Vagina (tissue), 2 donors: ENCODE data around the gene WDR12. TPM values are rescaled to one million over a fixed set of nuclear protein-coding genes. Genes with fewer than 3 reads are reported as not detected.

ENCODE experiments used
- DNase-seq, 2 donors: peaks; one replicate each; pipeline ENCODE4 v3.0.0-alpha.2; 2017; ENCODE audit errors: extremely low spot score in 2 of 2
- H3K27ac ChIP-seq: fragments of 200-600 bp; sonication (generic); one replicate; pipeline ENCODE4 v1.5.1; 2019
- H3K27me3 ChIP-seq: fragments of 200-600 bp; sonication (generic); one replicate; pipeline ENCODE4 v1.5.1; 2019
- H3K36me3 ChIP-seq, 2 donors: fragments of 200-600 bp; sonication (generic); one replicate each; pipeline ENCODE4 v1.5.1; 2017 to 2019
- H3K4me1 ChIP-seq: fragments of 200-600 bp; sonication (generic); one replicate; pipeline ENCODE4 v1.5.1; 2019
- H3K4me3 ChIP-seq, 2 donors: fragments of 200-600 bp; sonication (generic); 1 replicate in 1 of 2; 2 replicates in 1 of 2; pipeline ENCODE4 v1.5.1; 2016 to 2019
- H3K9me3 ChIP-seq: fragments of 200-600 bp; sonication (generic); one replicate; pipeline ENCODE4 v1.5.1; 2019
- CTCF ChIP-seq, 3 experiments: fragments of 450-650 bp in 2 of 3; fragments of 200-600 bp in 1 of 3; sonication (generic) in 1 of 3; IDR thresholded peaks; one replicate each; pipeline ENCODE4 v1.5.1; 2017 to 2019; ENCODE audit warnings: antibody characterized with exemption in 3 of 3, mild to moderate bottlenecking in 2 of 3, moderate library complexity in 2 of 3
- POLR2A ChIP-seq, 2 donors: fragments of 450-650 bp; IDR thresholded peaks; one replicate each; pipeline ENCODE4 v1.6.1; 2017; ENCODE audit warnings: antibody characterized with exemption in 2 of 2, mild to moderate bottlenecking in 2 of 2, moderate library complexity in 2 of 2
- POLR2AphosphoS5 ChIP-seq, 2 donors: sonication (generic); formaldehyde crosslinking; IDR thresholded peaks; one replicate each; pipeline ENCODE4 v1.9.0; 2017; ENCODE audit warnings: antibody characterized with exemption in 2 of 2, mild to moderate bottlenecking in 2 of 2, low read depth in 1 of 2; ENCODE audit not compliant: insufficient read depth in 1 of 2
- intact Hi-C: fragments of 100-400 bp; cut with DNase I; formaldehyde crosslinking; loops from one replicate; pipeline ENCODE4 v1.15.1; 2023
- total RNA-seq: library from RNA; depleted of rRNA; stranded (reverse); fragments of >200 nt; gene quantifications from one replicate; pipeline ENCODE4 v1.2.3, GENCODE V29; 2016

WDR12 gene
- total RNA-seq, 1 donor from 2014 or later = 25.5 TPM

DNA sequence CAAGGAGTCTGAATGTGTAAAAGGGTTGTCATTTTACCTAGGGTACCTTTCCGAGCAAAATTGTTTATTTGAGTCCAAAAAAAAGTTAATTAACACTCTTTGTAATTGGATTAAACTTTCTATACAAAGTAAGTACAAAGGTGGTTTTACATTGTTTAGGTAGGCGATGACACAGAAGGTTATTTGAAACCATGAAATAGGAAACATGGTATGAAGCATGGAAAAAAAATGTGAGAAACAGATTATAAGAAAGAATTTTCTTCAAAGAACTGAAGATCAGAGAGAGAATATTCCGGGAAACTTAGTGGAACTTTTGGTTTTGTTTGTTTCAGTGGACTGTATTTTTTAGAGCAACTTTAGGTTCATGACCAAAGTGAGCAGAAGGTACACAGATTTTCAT is 33.3 kb upstream of the WDR12 start:
- H3K27ac ChIP-seq = no peak overlapping the region
- DNase-seq = no peak
- no peaks in the 10 kb centered on the region for H3K36me3 ChIP-seq
- H3K9me3 ChIP-seq = no peaks in the 10 kb centered on the region
- intact Hi-C loops = no loop called here
- no peak overlapping the region for H3K4me3 ChIP-seq
- H3K4me1 ChIP-seq = no peaks in the 10 kb centered on the region
- TF ChIP-seq POLR2AphosphoS5 (IDR thresholded peaks at IDR 0.05; ENCODE audit: insufficient read depth in 1 of 2, low read depth in 1 of 2) (no peak), CTCF (IDR thresholded peaks at IDR 0.05) (no peak), POLR2A (IDR thresholded peaks at IDR 0.05) (no peak)
- H3K27me3 ChIP-seq = no peaks in the 10 kb centered on the region

GRCh38 chr2:202944408-202944807 is 32.9 kb upstream of the WDR12 start:
- Histone ChIP-seq H3K27ac (no peak overlapping the region), H3K27me3 (no peaks in the 10 kb centered on the region), H3K9me3 (no peaks in the 10 kb centered on the region), H3K4me1 (no peaks in the 10 kb centered on the region), H3K36me3 (no peaks in the 10 kb centered on the region), H3K4me3 (no peak overlapping the region)
- intact Hi-C loops = no loop called here
- TF ChIP-seq POLR2AphosphoS5 (IDR thresholded peaks at IDR 0.05; ENCODE audit: insufficient read depth in 1 of 2, low read depth in 1 of 2) = no peak
- TF ChIP-seq CTCF (IDR thresholded peaks at IDR 0.05) = no peak
- no peak for TF ChIP-seq POLR2A (IDR thresholded peaks at IDR 0.05)
- DNase-seq = no peak

DNA sequence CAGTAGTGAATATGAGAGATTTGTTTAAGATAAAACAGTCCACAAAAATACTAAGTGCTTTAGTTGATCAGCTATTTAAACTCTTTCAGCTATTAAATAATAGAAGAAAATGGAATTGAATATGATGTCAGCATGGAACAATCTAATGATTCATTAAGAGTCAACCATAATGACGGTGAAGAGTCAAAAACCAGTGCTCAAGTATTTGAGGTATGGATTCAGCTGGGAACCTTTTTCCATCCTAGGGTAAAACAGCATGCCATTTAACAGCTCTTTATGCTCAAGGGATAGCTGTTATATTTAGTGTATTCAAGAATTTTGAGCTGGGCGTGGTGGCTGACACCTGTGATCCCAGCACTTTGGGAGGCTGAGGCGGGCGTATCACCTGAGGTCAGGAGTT is 30.3 kb upstream of the WDR12 start:
- H3K27ac ChIP-seq = no peak overlapping the region
- no peaks in the 10 kb centered on the region for H3K4me1 ChIP-seq
- no peak for DNase-seq
- intact Hi-C loops = no loop called here
- H3K36me3 ChIP-seq = peaks cover 0 to 8% of the 10 kb centered on the region in 2 donors
- TF ChIP-seq POLR2A (IDR thresholded peaks at IDR 0.05) (no peak), POLR2AphosphoS5 (IDR thresholded peaks at IDR 0.05; ENCODE audit: insufficient read depth in 1 of 2, low read depth in 1 of 2) (no peak), CTCF (IDR thresholded peaks at IDR 0.05) (no peak)
- H3K9me3 ChIP-seq = no peaks in the 10 kb centered on the region
- no peak overlapping the region for H3K4me3 ChIP-seq
- H3K27me3 ChIP-seq = no peaks in the 10 kb centered on the region

- Histone ChIP-seq H3K27me3 (no peaks in the 10 kb centered on the region), H3K9me3 (no peaks in the 10 kb centered on the region), H3K4me1 (no peaks in the 10 kb centered on the region), H3K4me3 (no peak overlapping the region), H3K27ac (no peak overlapping the region), H3K36me3 (peaks cover 0 to 8% of the 10 kb centered on the region in 2 donors)
- no peak for DNase-seq
- intact Hi-C loops = no loop called here
- TF ChIP-seq POLR2AphosphoS5 (IDR thresholded peaks at IDR 0.05; ENCODE audit: insufficient read depth in 1 of 2, low read depth in 1 of 2) (no peak), POLR2A (IDR thresholded peaks at IDR 0.05) (no peak), CTCF (IDR thresholded peaks at IDR 0.05) (no peak)
Measured at GRCh38 chr2:202938960-202939359, 27.5 kb upstream of the WDR12 start.

DNA sequence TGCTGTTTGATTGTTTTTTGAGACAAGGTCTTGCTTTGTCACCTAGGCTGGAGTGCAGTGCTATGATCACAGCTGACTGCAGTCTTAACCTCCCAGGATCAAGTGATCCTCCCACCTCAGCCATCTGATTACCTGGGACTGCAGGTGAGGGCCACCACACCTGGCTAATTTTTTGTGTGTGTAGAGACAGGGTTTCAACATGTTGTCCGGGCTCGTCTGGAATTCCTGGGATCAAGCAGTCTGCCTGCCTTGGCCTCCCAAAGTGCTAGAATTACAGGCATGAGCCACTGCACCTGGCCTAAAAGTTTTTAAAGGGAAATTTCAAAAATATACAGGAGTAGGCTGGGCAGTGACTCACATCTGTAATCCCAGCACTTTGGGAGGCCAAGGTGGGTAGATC is 23.0 kb upstream of the WDR12 start:
- Histone ChIP-seq H3K36me3 (peaks cover 0 to 8% of the 10 kb centered on the region in 2 donors), H3K4me1 (no peaks in the 10 kb centered on the region), H3K27ac (no peak overlapping the region), H3K27me3 (no peaks in the 10 kb centered on the region), H3K9me3 (no peaks in the 10 kb centered on the region), H3K4me3 (no peak overlapping the region)
- no peak for TF ChIP-seq CTCF (IDR thresholded peaks at IDR 0.05)
- TF ChIP-seq POLR2A (IDR thresholded peaks at IDR 0.05) = no peak
- intact Hi-C loops = no loop called here
- no peak for DNase-seq
